AG04449 (cell line): ENCODE measurements around the gene CDRT15.

Source experiments
- CTCF ChIA-PET: fragments of 350-600 bp; formaldehyde crosslinking; extraction: SDS; loops from one replicate; lab custom pipeline; 2021; ENCODE audit warnings: antibody characterized with exemption; lab: Yijun Ruan, JAX
- POLR2A ChIA-PET: fragments of 400-600, 350-600 bp; formaldehyde crosslinking; extraction: SDS; loops from one replicate; lab custom pipeline; 2020; ENCODE audit warnings: antibody characterized with exemption, inconsistent platforms; lab: Yijun Ruan, JAX
- DNase-seq: peaks from one replicate; pipeline ENCODE4 v3.0.0-alpha.2; 2010; ENCODE audit warnings: low read depth, low spot score
- H3K4me3 ChIP-seq: 2 replicates; pipeline ENCODE4 v1.5.1; 2011; ENCODE audit warnings: low read depth, mild to moderate bottlenecking, control low read depth, low read length
- TF ChIP-seq, protein P1 (sequence below): IDR thresholded peaks from one replicate; pipeline ENCODE4 v1.5.1; 2011; ENCODE audit warnings: mild to moderate bottlenecking, moderate library complexity, low read length, control low read depth, inconsistent platforms; ENCODE audit not compliant: insufficient read depth; ENCODE audit errors: missing control alignments

CDRT15 gene

DNA sequence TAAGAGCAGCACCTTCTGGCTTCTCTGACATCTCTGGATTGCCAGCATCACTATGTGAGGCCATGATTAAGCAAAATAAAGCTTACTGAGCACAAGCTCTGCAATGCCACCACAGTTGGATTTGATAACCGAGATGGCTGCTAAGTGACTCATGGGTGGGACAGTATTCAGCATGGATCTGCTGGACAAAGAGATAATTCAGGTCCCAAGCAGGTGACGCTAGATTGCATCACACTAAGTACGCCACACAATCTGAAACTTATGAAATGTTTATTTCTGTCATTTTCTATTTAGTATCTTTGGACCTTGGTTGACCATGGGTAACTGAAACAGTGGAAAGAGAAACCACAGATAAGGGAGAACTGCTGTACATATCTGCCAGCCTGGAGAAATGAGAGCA, 27.4 kb downstream of the CDRT15 start:
- DNase-seq, result no peak
- CTCF ChIA-PET, result no interaction called here
- TF ChIP-seq, protein P1, sequence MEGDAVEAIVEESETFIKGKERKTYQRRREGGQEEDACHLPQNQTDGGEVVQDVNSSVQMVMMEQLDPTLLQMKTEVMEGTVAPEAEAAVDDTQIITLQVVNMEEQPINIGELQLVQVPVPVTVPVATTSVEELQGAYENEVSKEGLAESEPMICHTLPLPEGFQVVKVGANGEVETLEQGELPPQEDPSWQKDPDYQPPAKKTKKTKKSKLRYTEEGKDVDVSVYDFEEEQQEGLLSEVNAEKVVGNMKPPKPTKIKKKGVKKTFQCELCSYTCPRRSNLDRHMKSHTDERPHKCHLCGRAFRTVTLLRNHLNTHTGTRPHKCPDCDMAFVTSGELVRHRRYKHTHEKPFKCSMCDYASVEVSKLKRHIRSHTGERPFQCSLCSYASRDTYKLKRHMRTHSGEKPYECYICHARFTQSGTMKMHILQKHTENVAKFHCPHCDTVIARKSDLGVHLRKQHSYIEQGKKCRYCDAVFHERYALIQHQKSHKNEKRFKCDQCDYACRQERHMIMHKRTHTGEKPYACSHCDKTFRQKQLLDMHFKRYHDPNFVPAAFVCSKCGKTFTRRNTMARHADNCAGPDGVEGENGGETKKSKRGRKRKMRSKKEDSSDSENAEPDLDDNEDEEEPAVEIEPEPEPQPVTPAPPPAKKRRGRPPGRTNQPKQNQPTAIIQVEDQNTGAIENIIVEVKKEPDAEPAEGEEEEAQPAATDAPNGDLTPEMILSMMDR, result no peak
- no peak overlapping the region for H3K4me3 ChIP-seq
- POLR2A ChIA-PET, result no interaction called here

DNA sequence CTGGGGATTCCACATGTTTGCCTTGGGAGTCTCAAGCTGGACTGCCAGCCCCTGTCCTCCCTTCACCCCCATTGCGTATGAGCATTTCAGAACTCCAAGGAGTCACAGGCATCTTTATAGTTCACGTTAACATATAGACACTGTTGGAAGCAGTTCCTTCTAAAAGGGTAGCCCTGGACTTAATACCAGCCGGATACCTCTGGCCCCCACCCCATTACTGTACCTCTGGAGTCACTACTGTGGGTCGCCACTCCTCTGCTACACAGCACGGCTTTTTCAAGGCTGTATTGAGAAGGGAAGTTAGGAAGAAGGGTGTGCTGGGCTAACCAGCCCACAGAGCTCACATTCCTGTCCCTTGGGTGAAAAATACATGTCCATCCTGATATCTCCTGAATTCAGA, 28.9 kb downstream of the CDRT15 start:
- CTCF ChIA-PET, result interaction anchor here (1.1 to 1.8 kb wide), 2 partner anchors 10 to 11 kb away, joined by 4 to 5 read pairs; no protein-coding TSS in a partner anchor

DNA sequence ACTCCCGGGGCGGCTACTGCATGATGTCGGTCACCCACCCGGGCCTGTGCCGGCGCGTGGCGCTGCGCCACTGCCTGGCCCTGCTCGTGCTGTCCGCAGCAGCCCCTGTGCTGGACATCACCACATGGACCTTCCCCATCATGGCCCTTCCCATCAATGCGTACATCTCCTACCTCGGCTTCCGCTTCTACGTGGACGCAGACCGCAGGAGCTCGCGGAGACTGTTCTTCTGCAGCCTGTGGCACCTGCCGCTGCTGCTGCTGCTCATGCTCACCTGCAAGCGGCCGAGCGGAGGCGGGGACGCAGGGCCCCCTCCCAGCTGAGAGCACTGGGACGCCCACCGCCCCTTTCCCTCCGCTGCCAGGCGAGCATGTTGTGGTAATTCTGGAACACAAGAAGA, 29.8 kb downstream of the CDRT15 start:
- CTCF ChIA-PET, result interaction anchor here (2.2 kb wide), 1 partner anchor 10 kb away, joined by 5 read pairs; no protein-coding TSS in a partner anchor
- no peak overlapping the region for H3K4me3 ChIP-seq
- DNase-seq, result no peak
- TF ChIP-seq, protein P1, result no peak
- POLR2A ChIA-PET, result no interaction called here

More for the DNA sequence above, 28.9 kb downstream of the CDRT15 start:
- TF ChIP-seq, protein P1, result no peak
- no peak overlapping the region for H3K4me3 ChIP-seq
- POLR2A ChIA-PET, result no interaction called here
- DNase-seq, result no peak

DNA sequence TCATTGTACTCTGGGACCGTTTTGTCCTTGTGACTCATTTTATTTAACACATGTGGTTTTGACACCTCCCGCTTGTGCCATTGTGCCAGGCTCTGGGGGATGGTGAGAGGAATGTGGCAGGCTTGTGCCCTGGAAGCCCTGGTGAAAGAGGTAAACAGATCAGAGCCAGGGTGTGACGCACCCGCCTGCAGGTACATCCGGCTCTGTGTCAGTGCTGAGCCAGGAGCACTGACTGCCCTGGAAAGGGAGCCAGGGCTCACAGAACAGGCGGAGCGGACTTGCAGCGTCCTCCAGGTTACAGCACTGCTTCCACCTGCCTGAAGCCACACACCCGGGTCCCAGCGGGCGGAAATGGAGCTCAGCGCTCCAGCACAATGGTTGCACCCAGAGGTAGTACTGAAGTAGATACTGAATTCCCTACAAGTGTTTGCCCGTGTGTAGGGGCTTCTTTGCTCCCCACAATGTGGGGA, 30.6 kb downstream of the CDRT15 start:
- ChIA-PET POLR2A (no interaction called here), CTCF (interaction anchor here (2.2 kb wide), 1 partner anchor 9 kb away, joined by 5 read pairs; no protein-coding TSS in a partner anchor)
- no peak for DNase-seq
- TF ChIP-seq, protein P1, result no peak
- no peak overlapping the region for H3K4me3 ChIP-seq

DNA sequence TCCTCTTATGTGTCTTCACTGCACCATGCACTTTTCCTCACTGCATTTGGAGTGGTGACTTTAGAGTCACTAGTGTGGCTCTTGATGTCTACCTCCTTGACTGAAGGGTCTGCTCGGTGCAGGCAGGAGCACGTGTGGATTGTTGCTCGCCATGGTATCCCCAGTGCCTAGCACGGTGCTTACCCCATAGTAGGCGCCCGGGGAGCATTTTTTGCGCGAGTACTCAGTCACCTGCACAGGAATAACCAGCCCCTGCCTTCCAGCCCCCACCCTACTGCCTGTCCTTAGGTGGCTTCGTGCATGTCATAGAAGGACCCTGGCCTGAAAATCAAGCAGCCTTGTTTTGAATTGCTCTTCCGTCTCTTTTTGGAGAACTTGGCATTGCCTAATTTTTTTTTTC, 31.3 kb downstream of the CDRT15 start:
- ChIA-PET POLR2A (no interaction called here), CTCF (interaction anchor here (2.2 kb wide), 1 partner anchor 9 kb away, joined by 5 read pairs; no protein-coding TSS in a partner anchor)
- TF ChIP-seq, protein P1, result no peak
- no peak for DNase-seq
- no peak overlapping the region for H3K4me3 ChIP-seq

DNA sequence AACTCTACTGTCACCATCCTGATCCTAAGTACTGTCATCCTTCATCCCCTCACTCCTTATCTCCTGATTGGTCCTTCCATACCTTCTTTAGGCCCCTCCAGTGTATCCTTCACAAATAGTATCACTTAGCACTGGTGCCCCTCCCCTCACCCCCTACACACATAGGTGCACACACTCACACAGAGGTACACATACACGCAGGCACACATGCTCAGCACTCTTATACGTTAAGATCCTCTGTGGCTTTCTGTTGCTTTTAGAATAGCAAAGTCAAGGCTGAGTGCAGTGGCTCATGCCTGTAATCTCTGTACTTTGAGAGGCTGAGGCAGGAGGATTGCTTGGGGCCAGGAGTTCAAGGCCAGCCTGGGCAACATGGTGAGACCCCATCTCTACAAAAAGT, 32.1 kb downstream of the CDRT15 start:
- DNase-seq, result no peak
- no peak overlapping the region for H3K4me3 ChIP-seq
- ChIA-PET POLR2A (no interaction called here), CTCF (no interaction called here)
- TF ChIP-seq, protein P1, result no peak
